AG10803 (cell line): Measurements from ENCODE around the gene HIVEP2.

Experiments used
- DNase-seq: peaks from one replicate; pipeline ENCODE4 v3.0.0; 2010; ENCODE audit warnings: low read depth
- H3K4me3 ChIP-seq: 2 replicates; pipeline ENCODE4 v1.5.1; 2011; ENCODE audit warnings: mild to moderate bottlenecking, low read length, control low read depth
- TF ChIP-seq, protein P1 (sequence below): conservative IDR thresholded peaks from 2 replicates; pipeline ENCODE4 v1.5.1; 2011; ENCODE audit warnings: mild to moderate bottlenecking, low read length, control low read depth, inconsistent platforms

HIVEP2 gene

DNA sequence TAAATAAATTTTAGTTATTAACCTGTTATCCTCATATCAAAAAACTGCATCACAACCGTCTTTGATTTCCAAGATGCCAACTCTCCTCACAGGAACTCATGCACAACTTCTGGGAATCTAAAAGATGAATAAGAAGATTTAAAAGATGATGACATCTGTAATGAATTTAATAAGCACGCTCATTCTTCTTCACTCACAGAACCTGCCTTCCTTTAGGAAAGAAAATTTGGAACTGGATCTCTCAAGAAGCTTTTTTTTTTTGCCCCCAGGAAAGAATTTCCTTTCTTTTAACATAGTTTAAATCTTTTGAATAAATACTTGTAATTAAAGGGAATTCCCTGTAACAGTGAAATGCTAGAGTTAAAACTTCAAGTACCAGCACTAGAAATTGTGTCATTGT lies 161.5 kb downstream of the HIVEP2 start:
- TF ChIP-seq, protein P1, sequence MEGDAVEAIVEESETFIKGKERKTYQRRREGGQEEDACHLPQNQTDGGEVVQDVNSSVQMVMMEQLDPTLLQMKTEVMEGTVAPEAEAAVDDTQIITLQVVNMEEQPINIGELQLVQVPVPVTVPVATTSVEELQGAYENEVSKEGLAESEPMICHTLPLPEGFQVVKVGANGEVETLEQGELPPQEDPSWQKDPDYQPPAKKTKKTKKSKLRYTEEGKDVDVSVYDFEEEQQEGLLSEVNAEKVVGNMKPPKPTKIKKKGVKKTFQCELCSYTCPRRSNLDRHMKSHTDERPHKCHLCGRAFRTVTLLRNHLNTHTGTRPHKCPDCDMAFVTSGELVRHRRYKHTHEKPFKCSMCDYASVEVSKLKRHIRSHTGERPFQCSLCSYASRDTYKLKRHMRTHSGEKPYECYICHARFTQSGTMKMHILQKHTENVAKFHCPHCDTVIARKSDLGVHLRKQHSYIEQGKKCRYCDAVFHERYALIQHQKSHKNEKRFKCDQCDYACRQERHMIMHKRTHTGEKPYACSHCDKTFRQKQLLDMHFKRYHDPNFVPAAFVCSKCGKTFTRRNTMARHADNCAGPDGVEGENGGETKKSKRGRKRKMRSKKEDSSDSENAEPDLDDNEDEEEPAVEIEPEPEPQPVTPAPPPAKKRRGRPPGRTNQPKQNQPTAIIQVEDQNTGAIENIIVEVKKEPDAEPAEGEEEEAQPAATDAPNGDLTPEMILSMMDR, result no peak
- DNase-seq, result peak; percentile 63
- H3K4me3 ChIP-seq, result no peak overlapping the region

DNA sequence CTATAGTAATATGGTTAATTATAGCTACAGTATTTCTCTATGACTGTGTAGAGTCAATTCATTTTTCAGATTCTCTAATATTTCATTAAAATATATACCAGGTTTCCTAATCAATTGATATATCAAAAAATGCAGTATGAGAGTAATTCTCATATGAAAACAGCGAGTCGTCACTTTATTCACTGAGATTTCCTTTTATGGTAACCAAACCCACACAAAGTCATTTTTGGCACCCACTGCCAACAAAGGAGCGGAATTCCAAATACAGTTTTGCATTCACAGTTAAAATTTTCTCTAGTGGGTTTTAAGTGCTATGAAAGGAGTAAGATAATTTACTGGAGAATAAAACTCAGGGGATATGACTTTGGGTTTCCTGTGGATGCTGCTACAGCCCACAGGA lies 163.8 kb downstream of the HIVEP2 start:
- no peak overlapping the region for H3K4me3 ChIP-seq
- DNase-seq, result no peak
- TF ChIP-seq, protein P1, result no peak

DNA sequence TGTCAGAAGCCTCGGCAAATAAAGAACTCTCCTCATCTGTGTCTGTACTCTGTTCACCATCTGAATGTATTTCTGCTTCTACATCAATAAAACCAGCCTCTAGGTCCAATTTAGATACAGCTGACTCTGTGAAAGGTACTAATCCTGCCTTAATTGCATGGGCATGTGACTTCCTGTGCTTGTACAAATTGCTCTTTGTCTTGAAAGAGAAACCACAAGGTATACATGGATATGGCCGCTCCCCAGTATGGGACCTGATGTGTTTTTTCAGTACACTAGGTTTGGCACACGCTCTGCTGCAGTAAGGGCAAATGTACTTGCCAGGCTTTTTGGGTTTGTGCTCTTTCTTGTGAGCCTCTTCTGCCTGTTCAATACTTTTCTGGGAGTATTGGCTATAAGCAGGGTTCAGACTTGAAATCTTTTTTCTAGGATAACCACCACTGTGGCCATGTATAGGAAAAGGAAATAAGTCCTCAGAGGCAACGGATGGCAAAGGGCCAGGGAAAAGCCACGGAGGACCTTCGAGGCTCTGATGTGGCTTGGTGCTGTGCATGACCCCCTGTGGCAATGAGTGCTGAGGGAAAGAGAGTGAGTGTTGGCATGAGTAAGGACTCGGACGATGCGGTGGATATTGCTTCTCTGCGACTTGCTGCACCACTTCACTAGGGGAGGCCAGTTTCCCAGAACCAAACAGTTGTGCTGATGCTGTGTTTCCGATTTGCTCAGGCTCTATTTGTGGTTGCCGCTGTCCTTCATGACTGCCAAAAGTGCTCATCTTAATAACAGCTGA lies 170.9 kb downstream of the HIVEP2 start:
- no peak for DNase-seq
- TF ChIP-seq, protein P1, result no peak
- no peak overlapping the region for H3K4me3 ChIP-seq

DNA sequence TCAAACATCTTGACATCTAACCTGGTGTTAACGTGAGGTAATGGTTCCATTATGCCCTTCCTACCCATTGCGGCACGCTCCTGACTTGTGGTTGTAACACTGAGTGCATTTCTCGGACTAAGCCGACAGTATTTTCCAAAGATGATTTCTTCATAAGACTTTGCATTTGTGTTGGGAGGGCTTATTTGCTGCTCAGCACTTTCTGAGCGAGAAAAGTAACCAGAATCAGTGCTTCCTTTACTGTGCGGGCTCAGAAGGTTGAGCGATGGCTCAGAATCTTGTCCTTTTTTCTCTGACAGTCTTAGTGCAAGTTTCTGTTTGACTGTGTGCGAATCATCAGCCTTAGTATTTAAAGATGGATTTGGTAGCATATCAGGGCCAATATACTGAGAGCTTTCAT lies 171.7 kb downstream of the HIVEP2 start:
- no peak overlapping the region for H3K4me3 ChIP-seq
- TF ChIP-seq, protein P1, result no peak
- no peak for DNase-seq

DNA sequence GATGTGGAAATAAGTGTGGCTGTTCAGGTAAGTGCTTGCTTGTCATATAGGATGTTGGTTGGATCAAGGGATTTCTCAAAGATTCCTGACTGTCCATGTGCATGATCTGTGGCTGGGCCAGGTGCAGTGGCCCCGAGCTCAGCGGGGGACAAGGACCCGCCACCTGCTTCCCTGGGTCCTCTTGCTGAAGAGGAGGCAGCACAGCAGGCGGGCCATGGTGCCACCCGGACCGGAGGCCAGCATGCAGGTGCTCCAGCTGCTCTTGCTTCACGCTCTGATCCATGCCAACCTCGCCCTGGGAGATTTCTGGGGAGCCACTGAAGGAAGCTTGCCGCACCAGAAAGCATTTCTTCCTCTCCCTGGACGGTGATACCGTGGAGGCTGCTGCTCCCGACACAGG lies 173.8 kb downstream of the HIVEP2 start:
- no peak for DNase-seq
- H3K4me3 ChIP-seq, result no peak overlapping the region
- TF ChIP-seq, protein P1, result no peak

DNA sequence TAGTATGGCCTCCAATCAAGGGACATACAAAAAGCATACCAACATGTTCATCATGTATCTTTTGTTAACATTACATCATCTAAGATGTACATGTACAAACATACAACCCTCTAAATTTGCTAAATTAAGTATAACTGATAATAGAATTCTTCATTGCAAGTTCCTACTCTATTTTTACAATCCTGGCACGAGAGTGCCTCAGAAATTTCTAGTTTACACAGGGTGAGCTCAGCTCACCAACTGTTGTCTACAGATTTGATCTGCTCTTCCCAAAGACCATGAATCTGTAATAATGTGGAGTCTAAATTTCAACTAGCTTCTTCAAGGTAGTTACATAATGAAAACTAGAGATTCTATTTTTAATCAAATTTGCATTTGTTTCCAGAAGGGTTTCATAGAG lies 179.7 kb downstream of the HIVEP2 start:
- no peak overlapping the region for H3K4me3 ChIP-seq
- DNase-seq, result no peak
- TF ChIP-seq, protein P1, result no peak

DNA sequence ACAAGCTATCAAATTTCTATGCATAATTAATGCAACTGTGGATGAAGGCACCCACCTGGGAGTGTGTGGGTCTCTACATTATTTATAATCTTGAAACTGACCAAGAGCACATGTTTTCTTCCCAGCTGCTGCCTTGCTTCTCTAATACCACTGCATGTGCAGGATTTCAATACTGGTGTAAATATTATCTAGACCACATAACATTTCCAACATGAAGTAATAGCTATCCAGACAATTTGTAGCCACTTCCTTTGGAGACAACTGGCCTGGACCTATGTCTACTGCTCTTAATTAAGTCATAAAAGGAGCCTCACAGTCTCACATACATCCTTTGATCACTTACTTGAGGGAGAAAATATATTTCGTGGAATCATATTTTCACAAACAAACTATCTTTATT lies 180.7 kb downstream of the HIVEP2 start:
- DNase-seq, result peak; percentile 63
- TF ChIP-seq, protein P1, result no peak
- H3K4me3 ChIP-seq, result no peak overlapping the region
